Measurements from ENCODE around the gene PPP1R13L.
"Not testable (repeated sequence)": the region's sequence is repeated elsewhere in the genome, so short reads cannot be mapped to it uniquely, and the experiment has no call there.

GRCh38 chr19:45429896-45430295 is 25.0 kb upstream of the PPP1R13L start:
- TF ChIP-seq CTCF, POLR2A (IDR thresholded peaks at IDR 0.05): not testable (repeated sequence)

Measured in uterus (tissue), 2 donors.